ENCODE measurements around the gene SNAI3.

SNAI3 gene

DNA sequence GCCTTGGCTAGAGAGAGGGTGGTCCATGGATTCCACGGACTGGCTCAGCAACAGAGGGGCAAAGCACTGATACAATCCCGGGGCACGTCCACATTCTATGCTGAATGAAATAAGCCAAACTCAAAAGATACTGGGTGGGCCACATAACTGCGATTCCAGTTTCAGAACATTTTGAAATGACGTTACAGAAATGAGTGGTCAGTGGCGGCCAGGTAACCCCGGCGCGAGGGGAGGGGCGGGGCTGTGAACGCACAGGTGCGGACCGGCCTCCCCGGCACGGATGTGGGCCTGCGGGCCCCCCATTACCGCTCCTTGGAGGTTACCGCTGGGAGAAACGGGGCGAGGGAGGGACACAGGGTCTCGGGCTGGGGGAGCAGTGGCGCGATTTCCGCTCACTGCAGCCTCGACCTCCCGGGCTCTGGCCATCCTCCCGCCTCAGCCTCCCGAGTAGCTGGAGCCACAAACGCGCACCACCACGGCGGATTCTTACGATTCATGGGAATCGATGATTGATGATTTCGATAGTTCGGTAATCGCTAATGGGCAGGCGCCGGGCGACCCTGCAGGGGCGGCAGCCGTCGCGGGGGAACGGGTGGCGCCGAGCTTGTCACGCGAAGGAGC, 24.0 kb downstream of the SNAI3 start:
- TF ChIP-seq CTCF (IDR thresholded peaks at IDR 0.05), result no peak

DNA sequence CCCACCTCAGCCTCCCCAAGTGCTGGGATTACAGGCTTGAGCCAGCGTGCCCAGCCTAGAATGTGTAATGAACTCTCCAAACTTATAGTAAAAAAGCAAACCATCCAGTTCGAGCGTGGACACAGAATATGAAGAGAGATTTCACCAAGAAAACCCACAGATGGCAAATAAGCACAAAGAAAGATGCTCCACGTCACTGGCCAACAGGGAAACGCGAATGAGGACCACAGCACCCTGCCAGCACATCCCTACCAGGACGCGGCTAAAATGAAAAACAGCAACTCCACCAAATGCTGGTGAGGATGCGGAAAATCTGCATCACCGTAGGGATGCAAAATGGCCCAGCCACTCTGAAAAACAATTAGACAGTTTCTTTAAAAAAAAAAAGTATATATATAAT, 24.8 kb downstream of the SNAI3 start:
- no peak for TF ChIP-seq CTCF (IDR thresholded peaks at IDR 0.05)

- TF ChIP-seq CTCF (IDR thresholded peaks at IDR 0.05), result no peak
These were observed 27.1 kb downstream of the SNAI3 start for GRCh38 chr16:88659160-88659559.

DNA sequence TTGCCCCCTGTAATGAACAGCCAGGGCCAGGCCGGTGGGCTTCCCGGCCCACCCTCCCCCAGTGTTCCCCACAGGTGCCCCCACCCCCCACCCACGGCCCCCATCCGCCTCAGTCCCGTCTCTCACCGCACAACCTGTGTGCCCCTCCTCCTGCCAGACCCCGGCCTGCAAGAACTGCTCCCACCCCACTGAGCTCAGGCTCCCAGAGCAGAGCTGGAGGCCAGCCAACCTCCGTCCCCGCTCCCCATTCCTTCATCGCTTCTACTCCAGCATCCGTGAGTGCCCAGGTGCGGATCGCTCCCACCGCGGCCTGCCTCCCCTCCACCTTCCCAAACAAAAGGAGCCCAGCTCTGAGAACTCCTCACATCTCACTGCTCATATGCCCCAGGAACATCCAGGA, 27.6 kb downstream of the SNAI3 start:
- no peak for TF ChIP-seq CTCF (IDR thresholded peaks at IDR 0.05)

GRCh38 chr16:88657371-88657770, 28.9 kb downstream of the SNAI3 start:
- TF ChIP-seq CTCF (IDR thresholded peaks at IDR 0.05), result no peak

- TF ChIP-seq CTCF (IDR thresholded peaks at IDR 0.05), result no peak
These were observed 29.9 kb downstream of the SNAI3 start for GRCh38 chr16:88656291-88656980.

- TF ChIP-seq CTCF (IDR thresholded peaks at IDR 0.05), result no peak
These were observed 30.5 kb downstream of the SNAI3 start for GRCh38 chr16:88655733-88656281.

Data from LNCAP (cell line).